ENCODE measurements around the gene CYB561. TPM values are rescaled to one million over a fixed set of nuclear protein-coding genes. Genes with fewer than 3 reads are reported as not detected.

CYB561 gene
- total and polyA plus RNA-seq, 9 of the 15 experiments (the other 6 are each of a cell fraction or from before 2014, with no cell fraction given) = 4.0 to 30.8 (median 17.4) TPM

- Histone ChIP-seq H3K27me3 (ENCODE audit: control insufficient read depth in 2 of 2, insufficient read depth in 2 of 2, low read length in 2 of 2) (peaks cover 5 to 12% of the 10 kb centered on the region in 2 experiments; a peak in 3 of 5 replicates), H2AFZ (ENCODE audit: low read depth, low read length) (no peak overlapping the region), H3K79me2 (ENCODE audit: control insufficient read depth, insufficient read depth, low read length) (no peaks in the 10 kb centered on the region), H3K36me3 (ENCODE audit: control insufficient read depth, insufficient read depth, low read length) (no peaks in the 10 kb centered on the region), H3K4me3 (no peak overlapping the region), H3K9me1 (ENCODE audit: control insufficient read depth, insufficient read depth, low read length) (no peaks in the 10 kb centered on the region), H3K4me2 (ENCODE audit: insufficient read depth, low read length) (no peak overlapping the region), H3K27ac (ENCODE audit: extremely low read depth, low read depth, low read length) (no peak overlapping the region), H3K4me1 (replicated peaks in 1 of 2; ENCODE audit: control insufficient read depth in 2 of 2, insufficient read depth in 2 of 2, low read length in 2 of 2) (peaks cover 0 to 33% of the 10 kb centered on the region in 2 experiments; a peak in 3 of 5 replicates), H4K20me1 (replicated peaks; ENCODE audit: control insufficient read depth, insufficient read depth, low read length) (no peaks in the 10 kb centered on the region), H3K9ac (ENCODE audit: insufficient read depth in 1 of 2, low read depth in 2 of 2, low read length in 2 of 2) (no peak overlapping the region; a peak in 1 of 4 replicates), H3K9me3 (replicated peaks; ENCODE audit: control insufficient read depth, insufficient read depth, low read depth, low read length) (no peaks in the 10 kb centered on the region)
- FAIRE-seq (no peak), DNase-seq (ENCODE audit: extremely low read depth in 1 of 4, low spot score in 3 of 4) (no peak), ATAC-seq (no peak)
- TF ChIP-seq EWSR1 (IDR thresholded peaks at IDR 0.05; ENCODE audit: borderline replicate concordance, low read depth, partially characterized antibody) (no peak), ZBTB2 (IDR thresholded peaks at IDR 0.05) (no peak), MED1 (CRISPR knock-in tag; IDR thresholded peaks at IDR 0.05; ENCODE audit: borderline replicate concordance) (no peak), MTA2 (IDR thresholded peaks at IDR 0.05; ENCODE audit: low read depth) (no peak), MEIS2 (IDR thresholded peaks at IDR 0.05; ENCODE audit: partially characterized antibody) (no peak), PURB (CRISPR knock-in tag; IDR thresholded peaks at IDR 0.05; ENCODE audit: low read depth) (no peak), ZC3H4 (CRISPR knock-in tag; IDR thresholded peaks at IDR 0.05; ENCODE audit: borderline replicate concordance) (no peak), SIN3B (IDR thresholded peaks at IDR 0.05; ENCODE audit: low read depth) (no peak), BACH1 (tag; IDR thresholded peaks at IDR 0.05) (no peak), L3MBTL2 (IDR thresholded peaks at IDR 0.05) (no peak), ADNP (tag; IDR thresholded peaks at IDR 0.05) (no peak), SMARCA5 (IDR thresholded peaks at IDR 0.05) (no peak), ZNF79 (CRISPR knock-in tag; IDR thresholded peaks at IDR 0.05; ENCODE audit: low read depth) (no peak), PTBP1 (IDR thresholded peaks at IDR 0.05; ENCODE audit: low read depth, low read length) (no peak), STAG1 (CRISPR knock-in tag; IDR thresholded peaks at IDR 0.05; ENCODE audit: borderline replicate concordance) (no peak)
- 47% methylated on average over 14 of the region's 16 CpGs for WGBS (ENCODE audit: insufficient coverage, low coverage, missing lambda C conversion rate)
- no TSS peak for BruUV-seq (replicated peaks)
- ChIA-PET CTCF (ENCODE audit: low intra/inter-chr PET ratio) (no interaction called here), POLR2A (no interaction called here)
- in situ Hi-C loops (cut with MboI) (no loop called here), intact Hi-C loops (cut with micrococcal nuclease) (loop anchor here (5.0 kb wide), 1 partner anchor 128 kb away; no protein-coding TSS in a partner anchor)
Measured at GRCh38 chr17:63483655-63484575, 37.8 kb upstream of the CYB561 start.
